Upper lobe of right lung (tissue), 1 donor: ENCODE results near the gene CCDC112. TPM values are rescaled to one million over a fixed set of nuclear protein-coding genes. Genes with fewer than 3 reads are reported as not detected.
A peak's percentile ranks its signal among the peaks of the same experiment; 100 is the strongest.

Source experiments
- ATAC-seq: fragments of 200-7000 bp; cut with Tn5 transposase; one replicate; pipeline ENCODE4 v1.9.1; 2020; ENCODE audit warnings: mild to moderate bottlenecking, moderate library complexity
- DNase-seq: peaks from one replicate; pipeline ENCODE4 v3.0.0-alpha.2; 2020
- H3K27ac ChIP-seq: fragments of 200-600 bp; one replicate; pipeline ENCODE4 v1.8.0; 2022
- H3K27me3 ChIP-seq: fragments of 200-600 bp; one replicate; pipeline ENCODE4 v1.8.0; 2022; ENCODE audit warnings: mild to moderate bottlenecking
- H3K36me3 ChIP-seq: fragments of 200-600 bp; one replicate; pipeline ENCODE4 v1.8.0; 2022
- H3K4me1 ChIP-seq: fragments of 200-600 bp; one replicate; pipeline ENCODE4 v1.8.0; 2022
- H3K4me3 ChIP-seq: fragments of 200-600 bp; one replicate; pipeline ENCODE4 v1.8.0; 2022; ENCODE audit warnings: mild to moderate bottlenecking
- H3K9me3 ChIP-seq: fragments of 200-600 bp; one replicate; pipeline ENCODE4 v1.8.0; 2022
- CTCF ChIP-seq: fragments of 200-600 bp; IDR thresholded peaks from one replicate; pipeline ENCODE4 v1.8.0; 2022; ENCODE audit warnings: antibody characterized with exemption
- intact Hi-C: fragments of 100-400 bp; cut with DNase I; formaldehyde crosslinking; loops from one replicate; pipeline ENCODE4 v1.11.0; 2022
- total RNA-seq: library from RNA; stranded (reverse); fragmentation: NEBNext Ultra II Directional; extraction: Animal tissue kit (Norgen Biotek cat#: 25700); gene quantifications from one replicate; pipeline ENCODE4 v1.2.1, GENCODE V29; 2021
- donor health status: DM: no; HTN: yes; CAD: no; lungs with severe emphysema.

Gene CCDC112
- total RNA-seq, 1 donor from 2014 or later = 6.6 TPM

GRCh38 chr5:115321309-115321708 is 24.9 kb upstream of the CCDC112 start:
- TF ChIP-seq CTCF = no peak
- no peaks in the 10 kb centered on the region for H3K36me3 ChIP-seq
- ATAC-seq = peak; percentile 45
- H3K4me3 ChIP-seq = no peak overlapping the region
- no peaks in the 10 kb centered on the region for H3K27me3 ChIP-seq
- H3K9me3 ChIP-seq = no peaks in the 10 kb centered on the region
- DNase-seq = no peak
- intact Hi-C loops = no loop called here
- no peaks in the 10 kb centered on the region for H3K4me1 ChIP-seq
- H3K27ac ChIP-seq = no peak overlapping the region

GRCh38 chr5:115320515-115320914 is 24.1 kb upstream of the CCDC112 start:
- no peak for ATAC-seq
- Histone ChIP-seq H3K27ac (no peak overlapping the region), H3K36me3 (no peaks in the 10 kb centered on the region), H3K9me3 (no peaks in the 10 kb centered on the region), H3K27me3 (no peaks in the 10 kb centered on the region), H3K4me3 (no peak overlapping the region), H3K4me1 (no peaks in the 10 kb centered on the region)
- intact Hi-C loops = no loop called here
- no peak for DNase-seq
- no peak for TF ChIP-seq CTCF

GRCh38 chr5:115320006-115320405 is 23.6 kb upstream of the CCDC112 start:
- H3K27ac ChIP-seq = no peak overlapping the region
- no peak for ATAC-seq
- intact Hi-C loops = no loop called here
- H3K27me3 ChIP-seq = no peaks in the 10 kb centered on the region
- H3K4me1 ChIP-seq = no peaks in the 10 kb centered on the region
- H3K4me3 ChIP-seq = no peak overlapping the region
- no peak for TF ChIP-seq CTCF
- H3K9me3 ChIP-seq = no peaks in the 10 kb centered on the region
- DNase-seq = no peak
- no peaks in the 10 kb centered on the region for H3K36me3 ChIP-seq

- no peaks in the 10 kb centered on the region for H3K4me1 ChIP-seq
- H3K27ac ChIP-seq = no peak overlapping the region
- no peaks in the 10 kb centered on the region for H3K27me3 ChIP-seq
- DNase-seq (no peak), ATAC-seq (no peak)
- intact Hi-C loops = no loop called here
- no peaks in the 10 kb centered on the region for H3K9me3 ChIP-seq
- H3K36me3 ChIP-seq = no peaks in the 10 kb centered on the region
- H3K4me3 ChIP-seq = no peak overlapping the region
- TF ChIP-seq CTCF = no peak
Measured at GRCh38 chr5:115319007-115319406, 22.6 kb upstream of the CCDC112 start.

- intact Hi-C loops = no loop called here
Measured at GRCh38 chr5:115317736-115318135, 21.3 kb upstream of the CCDC112 start.

More at GRCh38 chr5:115317736-115318135, 21.3 kb upstream of the CCDC112 start:
- Histone ChIP-seq H3K9me3 (no peaks in the 10 kb centered on the region), H3K27ac (no peak overlapping the region), H3K27me3 (no peaks in the 10 kb centered on the region), H3K36me3 (no peaks in the 10 kb centered on the region), H3K4me1 (no peaks in the 10 kb centered on the region), H3K4me3 (no peak overlapping the region)
- no peak for DNase-seq
- no peak for TF ChIP-seq CTCF
- ATAC-seq = no peak
